Transverse colon (tissue), 4 donors: ENCODE data around the gene SLC6A18. TPM values are rescaled to one million over a fixed set of nuclear protein-coding genes. Genes with fewer than 3 reads are reported as not detected.
"Not testable (repeated sequence)": the region's sequence is repeated elsewhere in the genome, so short reads cannot be mapped to it uniquely, and the experiment has no call there.

Source experiments
- DNase-seq: peaks from one replicate; pipeline ENCODE4 v3.0.0-alpha.2; 2019
- H3K27ac ChIP-seq, 4 donors: fragments of 200-600 bp; sonication (generic); 2 replicates each; pipeline ENCODE4 v1.5.1; 2016 to 2018; ENCODE audit warnings: inconsistent platforms in 4 of 4
- H3K27me3 ChIP-seq: fragments of 200-600 bp; sonication (generic); 2 replicates; pipeline ENCODE4 v1.5.1; 2017; ENCODE audit warnings: inconsistent platforms
- H3K36me3 ChIP-seq, 4 donors: fragments of 200-600 bp; sonication (generic); 2 replicates each; pipeline ENCODE4 v1.5.1; 2017 to 2019; ENCODE audit warnings: inconsistent platforms in 4 of 4
- H3K4me1 ChIP-seq, 4 donors: fragments of 200-600 bp; sonication (generic); 2 replicates each; pipeline ENCODE4 v1.5.1; 2017 to 2020; ENCODE audit warnings: inconsistent platforms in 4 of 4
- H3K4me3 ChIP-seq, 4 donors: fragments of 200-600 bp; sonication (generic); 1 replicate in 1 of 4; 2 replicates in 3 of 4; pipeline versions ENCODE4 v1.5.1 to v1.6.1; 2017 to 2019; ENCODE audit warnings: inconsistent platforms in 4 of 4
- H3K9me3 ChIP-seq, 2 donors: fragments of 200-600 bp; sonication (generic); 2 replicates each; pipeline ENCODE4 v1.5.1; 2017 to 2019; ENCODE audit warnings: inconsistent platforms in 2 of 2
- CTCF ChIP-seq, 5 experiments: fragments of 200-600 bp in 3 of 5; fragments of 450-650 bp in 2 of 5; sonication (generic) in 3 of 5; IDR thresholded peaks; 1 replicate in 2 of 5; 2 replicates in 3 of 5; pipeline ENCODE4 v1.5.1; 2016 to 2017; ENCODE audit warnings: antibody characterized with exemption in 5 of 5, inconsistent platforms in 3 of 5, mild to moderate bottlenecking in 2 of 5, moderate library complexity in 1 of 5
- EP300 ChIP-seq: sonication (generic); formaldehyde crosslinking; IDR thresholded peaks from one replicate; pipeline ENCODE4 v1.6.1; 2017; ENCODE audit warnings: antibody characterized with exemption, low read depth
- POLR2A ChIP-seq: fragments of 450-650 bp; IDR thresholded peaks from one replicate; pipeline ENCODE4 v1.6.1; 2016; ENCODE audit warnings: antibody characterized with exemption, mild to moderate bottlenecking, moderate library complexity
- POLR2AphosphoS5 ChIP-seq, 3 donors: sonication (generic); formaldehyde crosslinking; IDR thresholded peaks; one replicate each; pipeline ENCODE4 v1.6.1; 2016; ENCODE audit warnings: antibody characterized with exemption in 3 of 3
- WGBS, 2 donors: methylation state at CpG; one replicate each; pipeline ENCODE4 v1.1.5; 2018; ENCODE audit warnings: low coverage in 1 of 2; 5-methylcytosine and 5-hydroxymethylcytosine counted together
- in situ Hi-C, 4 donors: fragments of 200-750 bp; cut with MboI; loops; one replicate each; pipeline versions ENCODE4 v1.15.0 to v1.15.1; 2017; ENCODE audit warnings: low sequenced_read_pairs in 3 of 4, low pct_ligation_motif_present in 1 of 4, low pct_unique_long_range_greater_than_20kb in 1 of 4
- intact Hi-C: fragments of 100-400 bp; cut with DNase I; formaldehyde crosslinking; loops from one replicate; pipeline ENCODE4 v1.15.1; 2023; ENCODE audit warnings: low total_unique reads
- total RNA-seq, 4 donors: library from RNA; depleted of rRNA; stranded (reverse); fragments of >200 nt; gene quantifications; one replicate each; pipeline ENCODE4 v1.1.0, GENCODE V29; 2016

The SLC6A18 gene
- total RNA-seq, 4 donors from 2014 or later = not detected

- H3K27me3 ChIP-seq = no peaks in the 10 kb centered on the region
- WGBS, 2 donors = 93 to 97% methylated on average over 12 to 20 of the region's 20 CpGs
- no peaks in the 10 kb centered on the region for H3K4me1 ChIP-seq
- H3K9me3 ChIP-seq = no peaks in the 10 kb centered on the region
- TF ChIP-seq CTCF (IDR thresholded peaks at IDR 0.05) (no peak), POLR2A (no peak), POLR2AphosphoS5 (IDR thresholded peaks at IDR 0.05) (no peak)
- in situ Hi-C loops = no loop called here
- intact Hi-C loops = no loop called here
- H3K27ac ChIP-seq = no peak overlapping the region
- no peak for DNase-seq
- H3K4me3 ChIP-seq = no peak overlapping the region
- no peaks in the 10 kb centered on the region for H3K36me3 ChIP-seq
Observed at GRCh38 chr5:1273745-1274144, 48.6 kb downstream of the SLC6A18 start.

GRCh38 chr5:1274471-1274870 is 49.3 kb downstream of the SLC6A18 start:
- no peak overlapping the region for H3K27ac ChIP-seq
- H3K4me3 ChIP-seq = no peak overlapping the region
- no peaks in the 10 kb centered on the region for H3K9me3 ChIP-seq
- TF ChIP-seq POLR2A (no peak), POLR2AphosphoS5 (IDR thresholded peaks at IDR 0.05) (no peak), EP300 (no peak), CTCF (IDR thresholded peaks at IDR 0.05) (no peak)
- in situ Hi-C loops = no loop called here
- 86 to 95% methylated on average over 4 to 16 of the region's 16 CpGs for WGBS, 2 donors
- no peaks in the 10 kb centered on the region for H3K36me3 ChIP-seq
- DNase-seq = no peak
- H3K27me3 ChIP-seq = no peaks in the 10 kb centered on the region
- intact Hi-C loops = no loop called here
- H3K4me1 ChIP-seq = no peaks in the 10 kb centered on the region

GRCh38 chr5:1275397-1276391 is 50.5 kb downstream of the SLC6A18 start:
- 72 to 82% methylated on average over 6 to 10 of the region's 10 CpGs for WGBS, 2 donors
- in situ Hi-C loops, DNase-seq: not testable (repeated sequence)

GRCh38 chr5:1276930-1277329 is 51.7 kb downstream of the SLC6A18 start:
- in situ Hi-C loops (no loop called here), intact Hi-C loops (no loop called here)
- DNase-seq = no peak
- no peaks in the 10 kb centered on the region for H3K36me3 ChIP-seq
- no peaks in the 10 kb centered on the region for H3K4me1 ChIP-seq
- no peak overlapping the region for H3K4me3 ChIP-seq
- no peaks in the 10 kb centered on the region for H3K27me3 ChIP-seq
- no peaks in the 10 kb centered on the region for H3K9me3 ChIP-seq
- no peak overlapping the region for H3K27ac ChIP-seq
- TF ChIP-seq POLR2A (no peak), CTCF (IDR thresholded peaks at IDR 0.05) (no peak), POLR2AphosphoS5 (IDR thresholded peaks at IDR 0.05) (no peak), EP300 (no peak)
- WGBS, 2 donors = 86% methylated on average over 12 of the region's 20 CpGs; no CpG with 5 or more reads in 1 of the 2 donors

More at GRCh38 chr5:1275397-1276391, 50.5 kb downstream of the SLC6A18 start:
- H3K4me3 ChIP-seq, H3K4me1 ChIP-seq, intact Hi-C loops, H3K27ac ChIP-seq, H3K36me3 ChIP-seq, H3K27me3 ChIP-seq, H3K9me3 ChIP-seq: not testable (repeated sequence)
